GM19035 (cell line): Measurements from ENCODE around the gene ARHGAP12.

Experiments used
- ATAC-seq: cut with Tn5 transposase; IDR thresholded peaks from one replicate; pipeline ENCODE4 v1.9.1; 2021; ENCODE audit not compliant: unreplicated experiment

Gene ARHGAP12

DNA sequence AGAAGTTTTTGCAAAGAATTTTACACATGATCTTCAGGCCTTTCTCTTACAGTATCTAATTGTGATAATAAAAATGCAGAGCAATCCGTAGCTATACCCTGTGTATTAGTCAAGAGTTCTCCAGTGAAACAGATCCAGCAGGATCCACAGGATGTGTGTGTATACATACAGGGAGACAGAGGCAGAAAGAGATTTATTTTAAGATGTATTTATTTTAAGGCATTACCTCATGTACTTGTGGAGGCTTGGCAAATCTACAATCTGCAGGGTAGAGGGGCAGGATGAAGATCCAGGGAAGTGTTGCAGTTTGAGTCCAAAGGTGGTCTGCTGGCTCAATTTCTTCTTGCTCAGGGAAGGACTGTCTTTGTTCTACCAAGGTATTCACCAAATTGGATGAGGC lies 41.7 kb downstream of the ARHGAP12 start:
- no peak for ATAC-seq

DNA sequence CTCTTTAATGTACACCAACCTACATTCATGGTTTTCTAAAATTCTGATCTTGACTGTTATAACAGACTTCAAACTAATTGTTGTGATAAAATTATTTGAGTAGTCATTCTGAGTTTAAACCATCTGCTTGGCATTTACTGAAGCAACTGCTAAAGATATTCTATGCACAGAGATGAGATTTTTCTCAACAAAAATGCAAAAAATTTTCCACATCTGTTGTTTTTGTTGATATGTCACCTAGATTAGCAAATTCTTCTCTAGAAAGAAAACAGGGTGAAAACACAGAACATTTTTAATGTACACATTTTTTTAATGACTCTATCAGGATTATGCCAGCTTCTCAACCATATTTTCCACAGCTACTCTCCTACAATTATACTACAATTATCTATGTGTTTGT lies 42.7 kb downstream of the ARHGAP12 start:
- no peak for ATAC-seq

DNA sequence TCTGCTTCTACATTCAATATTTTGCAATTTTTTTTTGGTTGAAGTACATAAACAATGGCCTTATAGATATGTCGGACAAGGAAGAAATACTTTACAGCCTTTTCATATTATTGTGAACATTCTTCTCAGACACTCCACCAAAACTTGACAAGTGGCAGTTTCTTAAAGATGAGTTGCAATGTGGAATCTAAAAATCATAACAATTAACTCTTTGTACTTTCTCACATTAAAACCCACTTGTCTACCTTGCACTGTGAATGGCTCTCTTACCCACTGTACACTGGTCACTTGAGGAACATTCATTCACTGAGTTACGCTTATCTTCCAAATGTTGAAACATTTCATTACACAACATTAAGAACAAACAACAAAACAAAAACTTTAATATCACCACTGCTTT lies 44.2 kb downstream of the ARHGAP12 start:
- ATAC-seq, result no peak

DNA sequence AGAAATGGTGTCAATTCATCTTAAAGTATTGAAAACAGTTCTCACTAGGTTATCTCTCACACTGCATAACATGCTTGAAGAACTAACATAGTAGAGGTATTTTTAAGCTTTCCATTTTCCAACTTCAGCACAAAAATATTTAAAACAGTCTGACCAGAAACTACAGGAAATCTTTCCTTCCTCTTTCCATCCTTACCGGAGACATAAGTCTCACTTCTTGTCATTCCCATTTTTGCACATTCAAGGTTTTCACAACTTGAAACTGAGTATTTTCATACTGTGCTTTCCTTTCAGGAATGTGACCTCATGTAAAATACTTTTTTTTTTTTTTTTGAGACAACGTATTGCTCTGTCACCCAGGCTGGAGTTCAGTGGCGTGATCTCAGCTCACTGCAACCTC lies 45.2 kb downstream of the ARHGAP12 start:
- ATAC-seq, result no peak

DNA sequence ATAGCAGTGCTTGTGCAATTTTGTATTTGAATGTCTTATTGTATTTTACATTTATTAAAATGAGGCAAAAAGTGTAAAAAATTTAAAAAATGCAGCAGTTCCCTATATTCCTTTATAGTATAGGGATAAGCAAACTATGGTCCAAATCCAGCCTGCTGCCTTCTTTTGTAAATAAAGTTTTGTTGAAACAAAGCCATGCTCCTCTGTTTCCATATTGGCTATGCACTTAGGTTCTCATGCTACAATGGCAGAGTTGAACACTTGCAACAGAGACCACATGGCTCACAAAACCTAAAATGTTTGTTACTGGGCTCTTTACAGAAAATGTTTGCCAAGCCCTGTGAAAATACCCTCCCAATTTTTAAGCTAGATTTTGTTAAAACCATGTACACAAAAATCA lies 50.1 kb downstream of the ARHGAP12 start:
- no peak for ATAC-seq

DNA sequence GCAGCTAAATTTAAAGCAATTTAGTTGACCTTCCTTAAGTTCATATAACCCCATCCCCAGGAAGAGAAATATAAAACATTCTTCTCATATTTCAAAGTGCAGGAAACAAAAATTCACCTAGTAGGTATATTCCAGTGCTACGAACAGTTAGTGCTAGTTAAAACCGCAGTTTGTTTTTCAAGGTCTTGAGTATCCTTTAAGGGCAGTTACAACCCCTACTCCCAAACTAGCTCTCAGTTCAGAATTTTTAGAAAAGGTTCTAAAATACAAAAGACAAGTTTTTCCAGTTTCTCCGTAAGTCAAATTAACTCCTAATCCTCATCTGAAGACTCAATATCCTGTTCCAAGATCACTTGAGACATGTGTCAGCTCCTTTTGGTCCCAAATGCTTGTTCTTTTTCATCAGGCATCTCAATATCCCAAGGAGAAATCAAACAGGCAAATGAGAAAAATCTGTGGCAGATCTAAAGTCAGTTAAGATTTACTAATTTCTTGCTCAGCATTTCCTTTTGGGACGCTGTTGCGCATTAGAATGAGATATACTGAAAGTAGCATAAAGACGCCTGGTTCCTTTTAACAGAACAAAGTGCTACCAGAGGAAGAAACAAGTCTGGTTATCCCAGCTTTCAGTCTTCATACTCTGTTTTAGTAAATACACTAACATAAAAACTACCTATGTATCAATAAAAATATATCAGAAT lies 51.8 kb downstream of the ARHGAP12 start:
- no peak for ATAC-seq

DNA sequence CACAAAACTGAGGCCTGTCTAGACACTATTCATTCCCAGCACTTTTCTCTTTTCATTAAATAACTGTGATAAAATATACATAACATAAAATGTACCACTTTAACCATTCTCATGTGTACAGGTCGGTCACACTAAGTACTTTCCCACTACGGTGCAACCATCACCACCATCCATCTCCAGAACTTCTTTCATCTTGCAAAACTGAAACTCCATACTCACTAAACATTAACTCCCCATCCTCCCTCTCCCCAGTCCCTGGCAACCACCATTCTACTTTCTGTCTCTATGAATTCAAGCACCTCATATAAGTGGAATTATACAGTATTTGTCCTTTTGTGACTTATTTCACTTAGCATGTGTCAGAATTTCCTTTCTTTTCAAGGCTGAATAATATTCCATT lies 53.0 kb downstream of the ARHGAP12 start:
- no peak for ATAC-seq

DNA sequence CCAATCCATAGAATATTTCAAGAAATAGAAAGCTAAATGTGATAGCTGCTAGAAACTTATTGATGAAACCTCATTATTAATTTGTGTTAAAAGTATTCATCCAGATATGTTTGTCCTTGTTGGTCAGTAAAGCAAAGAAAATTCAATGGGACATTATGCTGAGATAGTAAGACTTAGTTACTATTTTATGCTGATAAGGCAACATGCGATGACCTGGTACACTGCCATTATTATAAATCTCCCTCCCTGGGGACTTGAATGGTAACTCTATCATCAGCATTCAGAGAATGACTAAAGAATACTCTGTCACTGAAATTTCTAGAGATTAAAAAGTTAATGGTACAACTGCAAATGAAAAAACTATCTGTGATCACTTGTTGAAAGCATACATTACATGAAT lies 54.9 kb downstream of the ARHGAP12 start:
- ATAC-seq, result no peak

DNA sequence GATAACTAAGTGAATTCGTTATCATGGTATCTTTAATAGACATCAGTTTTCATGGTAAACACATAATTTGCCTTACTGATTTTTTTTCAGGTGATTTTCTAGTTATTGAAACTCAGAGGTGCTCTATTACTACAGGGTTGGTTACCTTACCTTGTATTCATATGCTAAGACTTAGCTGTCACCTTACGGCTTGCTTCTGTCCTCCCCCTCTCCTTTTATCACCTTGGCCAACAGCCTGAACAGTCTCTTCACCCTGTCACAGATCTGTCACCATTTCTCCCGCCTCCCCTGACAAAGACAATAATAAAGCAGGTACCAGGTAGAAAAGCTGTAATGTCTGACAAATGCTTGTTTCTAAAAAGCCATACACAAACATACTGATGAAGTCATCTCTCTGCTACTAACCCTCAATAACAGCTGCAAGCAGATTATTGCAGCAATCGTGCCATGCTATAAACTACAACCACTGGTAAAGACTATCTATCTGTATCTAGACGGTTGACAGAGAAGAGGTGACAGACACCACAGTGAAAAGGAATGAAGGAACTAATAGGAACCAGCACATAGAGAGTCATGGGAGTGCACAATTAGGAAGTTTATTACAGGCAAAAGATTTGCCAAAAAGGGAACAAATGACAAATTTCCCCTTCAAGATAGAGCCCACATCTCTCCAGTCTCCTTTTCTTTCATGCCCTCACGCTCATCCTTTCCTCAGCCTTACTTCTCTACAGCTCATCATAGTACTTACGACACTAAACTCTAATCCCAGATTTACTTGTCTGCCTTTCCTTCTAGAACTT lies 57.2 kb downstream of the ARHGAP12 start:
- no peak for ATAC-seq

DNA sequence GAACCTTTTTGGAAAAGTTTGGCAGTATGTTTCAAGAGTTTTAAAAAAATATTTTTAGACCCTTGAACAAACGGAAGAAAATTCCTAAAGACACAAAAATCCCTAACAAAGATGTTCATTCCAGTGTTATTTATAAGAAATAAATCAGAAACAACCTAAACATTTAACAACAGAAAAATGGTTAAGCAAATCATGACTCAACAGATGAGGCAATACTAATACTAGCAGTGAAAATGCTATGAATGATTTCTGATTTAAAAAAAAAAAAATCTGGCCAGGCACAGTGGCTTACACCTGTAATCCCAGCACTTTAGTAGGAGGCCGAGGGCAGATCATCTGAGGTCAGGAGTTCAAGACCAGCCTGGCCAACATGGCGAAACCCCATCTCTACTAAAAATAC lies 61.0 kb downstream of the ARHGAP12 start:
- no peak for ATAC-seq

DNA sequence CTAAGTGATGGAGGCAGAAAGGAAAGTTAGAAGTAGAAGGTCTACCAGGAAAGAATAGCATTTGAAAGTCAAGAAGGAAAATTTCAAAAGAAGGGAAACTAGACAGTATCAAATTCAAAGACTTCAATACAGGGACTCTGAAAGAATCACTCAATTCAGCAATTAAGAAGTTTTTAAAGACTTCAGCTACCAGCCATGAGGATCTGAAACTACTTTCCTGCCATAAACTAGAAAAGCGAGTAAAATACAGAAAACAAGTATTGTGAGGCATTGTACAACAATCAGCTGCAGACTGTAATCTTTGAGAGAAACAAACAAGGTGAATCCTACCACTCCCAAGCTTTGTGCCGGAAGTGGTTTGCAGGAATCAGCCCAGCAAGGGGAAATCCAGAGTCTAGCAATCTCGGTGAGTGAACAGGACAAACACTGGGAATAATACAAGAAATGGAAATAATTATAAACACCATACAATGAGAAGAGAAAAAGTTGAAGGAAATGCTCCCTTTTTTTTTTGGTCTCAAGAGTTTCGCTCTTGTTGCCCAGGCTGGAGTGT lies 62.4 kb downstream of the ARHGAP12 start:
- ATAC-seq, result no peak

DNA sequence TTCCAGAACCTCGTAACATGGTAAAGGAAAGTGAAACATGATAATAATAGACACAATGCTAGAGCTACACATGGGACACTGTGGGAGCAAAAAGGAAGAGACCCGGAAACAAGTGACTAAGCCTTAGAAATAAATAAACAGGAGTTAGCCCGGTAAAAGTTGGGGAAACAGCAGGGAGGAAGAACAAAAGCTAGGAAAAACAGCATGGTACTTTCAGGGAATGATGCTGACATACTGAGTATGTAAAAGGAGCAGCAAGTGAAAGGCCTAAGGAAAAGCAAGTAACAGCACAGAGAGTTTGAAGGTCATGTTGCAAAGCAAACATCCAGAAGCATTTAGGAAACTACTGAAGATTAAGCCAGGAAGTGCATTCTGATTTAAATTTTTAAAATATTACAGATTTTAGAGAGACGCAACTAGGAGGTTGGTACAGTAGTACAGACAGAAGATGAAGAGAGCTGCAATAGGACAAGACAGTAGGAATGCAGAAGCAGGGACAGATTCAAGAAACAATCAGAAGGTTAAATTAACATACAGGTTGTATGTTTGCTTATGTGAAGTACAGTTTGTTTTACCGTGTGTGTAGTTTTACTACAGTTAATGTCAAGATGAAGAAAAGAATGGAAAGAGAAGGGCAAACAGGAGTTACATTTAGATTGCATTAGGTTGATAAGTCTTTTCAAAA lies 63.7 kb downstream of the ARHGAP12 start:
- ATAC-seq, result no peak

DNA sequence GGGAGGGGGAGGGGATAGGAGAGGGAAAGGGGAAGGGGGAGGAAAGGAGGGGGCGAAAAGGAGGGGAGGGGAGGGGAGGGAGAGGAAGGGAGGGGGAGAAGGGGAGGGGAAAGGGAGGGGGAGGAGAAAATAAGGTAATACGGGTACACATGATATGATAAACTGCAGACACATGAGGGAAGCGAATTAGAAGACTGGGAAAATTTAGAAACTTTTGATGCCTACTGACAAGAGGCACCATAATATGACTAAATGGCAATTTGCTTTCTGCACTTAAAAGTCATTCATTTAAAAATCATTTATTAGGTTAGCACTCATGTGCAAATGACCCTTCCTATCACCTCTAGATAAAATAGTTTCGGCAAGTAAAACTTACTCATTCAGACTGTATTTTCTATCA lies 73.6 kb downstream of the ARHGAP12 start:
- ATAC-seq, result no peak

DNA sequence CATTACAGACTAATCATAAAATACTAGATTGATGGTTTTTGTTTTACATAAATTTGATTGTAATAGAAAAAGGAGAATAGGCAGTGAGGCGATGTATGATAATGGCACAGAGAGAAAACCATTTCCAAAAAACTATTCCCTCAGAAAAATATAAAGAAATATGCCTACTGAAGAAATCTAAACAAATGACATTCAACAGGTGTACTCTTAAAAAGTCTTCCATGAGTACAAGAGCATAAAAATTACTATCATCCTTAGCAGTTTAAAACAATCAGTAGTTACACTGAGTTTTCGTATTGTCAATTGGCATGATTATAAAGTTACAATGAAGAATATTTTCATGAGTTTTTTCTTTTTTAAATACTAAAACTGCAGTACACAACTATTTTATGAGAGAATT lies 75.0 kb downstream of the ARHGAP12 start:
- no peak for ATAC-seq

DNA sequence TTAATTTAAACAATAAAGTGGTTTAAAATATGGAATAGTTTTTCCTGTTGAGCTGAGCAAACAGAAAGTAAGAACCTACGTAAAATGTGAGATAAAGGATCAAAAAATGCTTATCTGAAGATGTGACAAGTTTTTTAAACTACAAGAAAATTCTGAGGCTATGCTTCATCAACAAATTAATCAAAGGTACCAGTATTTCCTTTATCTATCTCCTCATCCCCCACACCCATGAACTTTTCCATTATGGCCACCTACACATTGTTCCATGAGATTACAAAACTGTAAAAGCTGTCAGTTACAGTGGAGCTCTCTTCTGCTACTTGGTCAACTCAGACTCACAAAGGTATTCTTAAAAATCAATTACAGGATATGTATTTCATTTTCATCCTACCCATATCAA lies 77.4 kb downstream of the ARHGAP12 start:
- no peak for ATAC-seq

DNA sequence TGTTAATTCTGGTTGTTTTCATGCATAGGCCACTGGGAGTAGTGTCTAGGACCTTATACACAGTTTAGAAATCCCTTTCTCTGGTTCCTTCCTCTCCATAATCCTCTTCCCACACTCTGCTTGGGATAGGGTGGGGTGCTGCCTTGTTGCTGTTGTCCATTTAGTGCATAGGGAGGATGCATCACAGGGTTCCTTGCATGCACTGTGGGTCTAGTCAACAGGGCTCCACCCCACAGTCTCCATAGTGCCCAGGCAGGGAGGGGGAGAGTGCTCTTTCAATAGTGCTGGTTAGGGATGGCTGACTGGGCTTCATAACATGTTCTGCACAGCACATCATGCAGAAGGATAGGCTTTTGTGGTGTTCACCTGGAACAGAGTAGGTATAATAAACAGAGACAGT lies 81.1 kb downstream of the ARHGAP12 start:
- ATAC-seq, result no peak

DNA sequence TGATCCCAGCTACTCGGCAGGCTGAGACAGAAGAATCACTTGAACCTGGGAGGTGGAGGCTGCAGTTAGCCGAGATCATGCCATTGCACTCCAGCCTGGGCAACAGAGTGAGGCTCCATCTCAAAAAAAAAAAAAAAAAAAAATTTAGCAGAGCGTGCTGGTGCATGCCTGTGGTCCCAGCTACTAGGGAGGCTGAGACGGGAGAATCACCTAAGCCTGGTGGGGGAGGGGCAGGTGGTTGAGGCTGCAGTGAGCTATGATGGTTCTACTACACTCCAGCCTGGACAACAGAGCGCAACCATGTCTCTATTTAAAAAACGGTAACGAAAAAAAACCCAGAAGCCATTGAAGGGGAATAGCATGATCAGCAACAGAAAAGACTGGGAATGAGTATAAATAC lies 89.9 kb downstream of the ARHGAP12 start:
- ATAC-seq, result no peak

DNA sequence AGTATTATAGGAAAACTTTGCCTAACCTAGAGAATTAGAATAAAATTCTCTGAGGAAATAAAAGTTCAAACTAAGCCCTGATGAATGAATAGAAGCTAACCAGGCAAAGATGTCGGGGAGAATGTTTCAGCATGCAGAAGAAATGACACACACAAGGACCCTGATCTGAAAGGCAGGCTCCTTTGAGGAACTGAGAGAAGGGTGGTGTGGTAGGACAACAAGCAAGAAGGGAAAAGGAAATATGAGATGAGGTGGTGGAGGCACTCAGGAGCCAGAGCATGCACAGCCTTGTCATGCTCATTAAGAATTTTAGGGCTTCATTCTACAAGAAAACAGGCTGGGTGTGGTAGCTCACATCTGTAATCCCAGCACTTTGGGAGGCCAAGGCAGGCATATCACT lies 90.6 kb downstream of the ARHGAP12 start:
- ATAC-seq, result no peak

DNA sequence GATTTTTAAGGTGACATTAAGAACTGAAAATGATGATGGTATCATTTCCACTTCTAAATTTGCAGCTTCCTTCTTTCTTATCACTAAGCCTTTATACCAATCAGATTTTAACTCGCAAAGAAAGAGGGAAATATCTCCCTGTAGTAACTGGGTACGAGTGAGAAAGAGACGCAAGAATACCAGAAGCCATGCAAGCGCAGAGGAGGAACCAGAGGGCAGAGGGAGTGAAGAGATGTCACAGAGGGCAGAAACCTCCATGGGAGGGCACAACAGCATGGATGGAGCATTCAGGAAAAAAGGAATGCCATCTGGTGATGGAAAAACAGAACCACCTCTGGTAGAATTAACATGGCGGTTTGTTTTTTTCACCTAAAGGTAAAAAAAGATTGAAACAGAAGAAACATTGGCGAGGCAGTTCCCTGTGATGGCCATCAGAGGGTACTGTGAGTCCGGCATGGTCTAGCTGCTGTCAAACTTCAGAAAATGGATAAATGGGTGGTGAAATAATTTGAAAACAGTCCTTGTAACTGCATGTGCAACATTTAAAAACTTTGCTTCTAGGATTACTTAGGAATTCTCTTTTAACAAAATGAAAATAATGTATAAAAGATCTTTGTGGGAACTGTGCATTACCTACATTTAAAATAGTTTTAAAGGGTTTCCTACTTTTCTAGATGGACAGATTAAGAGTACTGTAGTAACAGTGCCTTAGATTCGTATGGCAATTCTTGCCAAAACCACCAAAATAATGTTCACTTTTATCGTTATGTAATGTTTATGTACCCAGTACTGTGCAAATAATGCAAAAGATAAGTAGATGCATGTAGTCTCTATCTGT lies 91.8 kb downstream of the ARHGAP12 start:
- ATAC-seq, result no peak

DNA sequence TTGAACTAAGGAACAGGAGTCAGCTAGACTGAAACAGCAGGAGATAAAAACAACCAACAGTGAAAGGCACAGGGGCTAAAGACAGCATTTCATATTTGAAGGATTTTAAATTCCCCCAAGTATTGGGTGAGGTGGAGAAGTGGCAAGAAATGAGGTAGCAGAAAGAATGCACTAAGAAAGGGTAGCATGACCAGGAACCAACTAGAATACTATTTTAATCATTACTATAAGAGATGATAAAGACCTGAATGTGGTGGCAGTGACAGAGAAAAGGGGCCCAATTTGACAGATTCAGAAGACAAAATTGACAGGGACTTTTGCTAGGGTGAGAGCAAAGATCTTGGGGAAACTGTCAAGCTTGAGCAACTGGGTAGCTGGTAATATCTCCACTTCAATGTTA lies 94.9 kb downstream of the ARHGAP12 start:
- ATAC-seq, result no peak

DNA sequence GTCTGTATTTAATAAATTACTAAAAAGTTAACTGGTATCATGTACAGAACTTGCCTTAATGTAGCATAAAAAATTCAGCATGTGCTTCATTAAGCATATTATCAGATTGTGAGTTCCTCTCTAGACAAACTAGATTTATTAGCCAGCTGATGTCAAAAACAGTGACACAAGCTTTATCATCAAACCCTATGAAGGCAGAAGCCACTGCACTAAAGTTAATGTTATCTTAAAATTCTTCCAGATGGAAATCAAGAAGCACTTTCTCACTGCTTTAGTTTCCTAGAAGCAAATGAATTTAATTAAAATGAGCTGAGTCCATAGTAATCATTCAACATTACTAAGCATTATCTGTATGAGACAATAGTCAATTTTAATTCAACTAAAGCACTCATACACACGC lies 96.4 kb downstream of the ARHGAP12 start:
- no peak for ATAC-seq
